ENCODE results near the gene MYADM.

MYADM gene

DNA sequence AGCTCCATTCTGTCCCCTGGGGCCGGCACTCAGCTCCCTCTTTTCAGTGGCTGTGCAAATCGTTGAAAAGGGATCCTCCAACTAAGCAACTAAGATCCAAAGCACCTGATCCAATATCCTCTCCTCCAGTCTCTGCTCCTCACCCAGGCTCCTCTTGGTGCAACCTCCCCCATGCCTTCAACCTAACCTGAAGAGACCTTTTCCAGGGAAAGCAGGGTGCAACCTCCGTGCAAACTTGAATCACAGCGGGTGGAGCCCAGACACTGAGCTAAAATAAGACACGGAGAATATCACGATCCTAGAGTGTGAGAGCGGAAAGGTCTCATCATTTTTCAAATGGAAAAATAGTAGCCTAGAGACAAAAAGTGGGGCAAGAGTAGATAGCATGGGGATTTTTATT, 49.7 kb downstream of the MYADM start:
- DNase-seq = no peak

Data from NCI-H187 treated with DMSO at 0.1 percent for 48 hours (cell line).